OCI-LY1 (cell line): Measurements from ENCODE around the gene VKORC1.

Experiments used
- CTCF ChIP-seq: fragments of 200-600 bp; sonication (generic), shearing (Covaris generic); IDR thresholded peaks from 2 replicates; pipeline ENCODE4 v1.5.1; 2017; ENCODE audit warnings: mild to moderate bottlenecking, antibody characterized with exemption, low read length, moderate library complexity, mixed read lengths
- EZH2 ChIP-seq: fragments of 200-600 bp; sonication (generic), shearing (Covaris generic); IDR thresholded peaks from 2 replicates; pipeline ENCODE4 v1.8.0; 2017; ENCODE audit warnings: borderline replicate concordance, mixed run types, mild to moderate bottlenecking, antibody characterized with exemption, low read length, moderate library complexity, mixed read lengths

- no peak for TF ChIP-seq EZH2
- no peak for TF ChIP-seq CTCF
Measured at GRCh38 chr16:31078597-31079341, 15.8 kb downstream of the VKORC1 start.
